ENCODE results near the gene TMA7B. TPM values are rescaled to one million over a fixed set of nuclear protein-coding genes. Genes with fewer than 3 reads are reported as not detected.

TMA7B gene
- total RNA-seq, 6 experiments from 2014 or later, result not detected

DNA sequence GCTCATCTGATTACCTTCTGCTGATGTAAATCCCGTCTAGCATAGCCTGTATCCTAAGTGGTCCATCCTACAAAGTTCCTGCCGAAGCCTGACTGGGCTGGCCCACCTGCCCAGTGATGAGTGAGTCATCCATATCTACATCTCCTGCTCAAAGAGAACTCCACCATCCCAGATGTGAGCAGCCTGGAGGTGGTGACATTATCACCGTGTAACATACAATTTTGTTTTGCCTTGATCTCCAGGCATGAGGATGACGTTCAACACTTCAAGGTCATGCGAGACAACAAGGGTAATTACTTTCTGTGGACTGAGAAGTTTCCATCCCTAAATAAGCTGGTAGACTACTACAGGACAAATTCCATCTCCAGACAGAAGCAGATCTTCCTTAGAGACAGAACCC is 5.6 kb downstream of the TMA7B start:
- no peaks in the 10 kb centered on the region for H3K9me3 Mint-ChIP-seq
- H3K27ac Mint-ChIP-seq, result no peak overlapping the region
- no peak for DNase-seq
- H3K36me3 Mint-ChIP-seq (ENCODE audit: low read depth), result no peaks in the 10 kb centered on the region
- H3K4me3 Mint-ChIP-seq, result no peak overlapping the region
- TF ChIP-seq, protein P1, sequence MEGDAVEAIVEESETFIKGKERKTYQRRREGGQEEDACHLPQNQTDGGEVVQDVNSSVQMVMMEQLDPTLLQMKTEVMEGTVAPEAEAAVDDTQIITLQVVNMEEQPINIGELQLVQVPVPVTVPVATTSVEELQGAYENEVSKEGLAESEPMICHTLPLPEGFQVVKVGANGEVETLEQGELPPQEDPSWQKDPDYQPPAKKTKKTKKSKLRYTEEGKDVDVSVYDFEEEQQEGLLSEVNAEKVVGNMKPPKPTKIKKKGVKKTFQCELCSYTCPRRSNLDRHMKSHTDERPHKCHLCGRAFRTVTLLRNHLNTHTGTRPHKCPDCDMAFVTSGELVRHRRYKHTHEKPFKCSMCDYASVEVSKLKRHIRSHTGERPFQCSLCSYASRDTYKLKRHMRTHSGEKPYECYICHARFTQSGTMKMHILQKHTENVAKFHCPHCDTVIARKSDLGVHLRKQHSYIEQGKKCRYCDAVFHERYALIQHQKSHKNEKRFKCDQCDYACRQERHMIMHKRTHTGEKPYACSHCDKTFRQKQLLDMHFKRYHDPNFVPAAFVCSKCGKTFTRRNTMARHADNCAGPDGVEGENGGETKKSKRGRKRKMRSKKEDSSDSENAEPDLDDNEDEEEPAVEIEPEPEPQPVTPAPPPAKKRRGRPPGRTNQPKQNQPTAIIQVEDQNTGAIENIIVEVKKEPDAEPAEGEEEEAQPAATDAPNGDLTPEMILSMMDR (IDR thresholded peaks at IDR 0.05), result no peak
- H3K4me1 Mint-ChIP-seq (ENCODE audit: low read depth), result peaks cover 40% of the 10 kb centered on the region
- peaks cover 8% of the 10 kb centered on the region; the same call in 1 of the 2 replicates for H3K27me3 Mint-ChIP-seq (ENCODE audit: insufficient read depth)

DNA sequence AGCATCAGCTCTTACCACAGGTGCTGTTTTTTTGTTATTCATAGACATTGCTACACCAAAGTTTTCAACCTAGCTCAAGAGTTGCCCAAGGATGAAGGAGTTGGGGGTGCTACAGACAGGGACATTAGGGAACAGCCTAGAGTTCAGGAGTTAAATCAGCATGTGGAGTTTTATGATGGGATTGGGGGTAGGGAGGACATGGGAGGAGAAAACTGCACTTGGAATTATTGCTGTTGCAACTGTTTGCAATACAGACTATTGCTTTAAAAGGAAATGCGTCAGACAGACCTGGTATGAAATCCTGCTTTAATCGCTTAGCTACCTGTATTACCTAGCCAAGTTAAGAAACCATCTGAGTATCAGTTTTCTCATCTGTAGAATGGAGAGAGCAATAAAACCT is 6.3 kb downstream of the TMA7B start:
- Mint-ChIP-seq H3K9me3 (no peaks in the 10 kb centered on the region), H3K27me3 (ENCODE audit: insufficient read depth) (peaks cover 12% of the 10 kb centered on the region), H3K4me3 (no peak overlapping the region), H3K27ac (no peak overlapping the region), H3K4me1 (ENCODE audit: low read depth) (peaks cover 32% of the 10 kb centered on the region), H3K36me3 (ENCODE audit: low read depth) (no peaks in the 10 kb centered on the region)
- TF ChIP-seq, protein P1 (IDR thresholded peaks at IDR 0.05), result no peak
- no peak for DNase-seq

DNA sequence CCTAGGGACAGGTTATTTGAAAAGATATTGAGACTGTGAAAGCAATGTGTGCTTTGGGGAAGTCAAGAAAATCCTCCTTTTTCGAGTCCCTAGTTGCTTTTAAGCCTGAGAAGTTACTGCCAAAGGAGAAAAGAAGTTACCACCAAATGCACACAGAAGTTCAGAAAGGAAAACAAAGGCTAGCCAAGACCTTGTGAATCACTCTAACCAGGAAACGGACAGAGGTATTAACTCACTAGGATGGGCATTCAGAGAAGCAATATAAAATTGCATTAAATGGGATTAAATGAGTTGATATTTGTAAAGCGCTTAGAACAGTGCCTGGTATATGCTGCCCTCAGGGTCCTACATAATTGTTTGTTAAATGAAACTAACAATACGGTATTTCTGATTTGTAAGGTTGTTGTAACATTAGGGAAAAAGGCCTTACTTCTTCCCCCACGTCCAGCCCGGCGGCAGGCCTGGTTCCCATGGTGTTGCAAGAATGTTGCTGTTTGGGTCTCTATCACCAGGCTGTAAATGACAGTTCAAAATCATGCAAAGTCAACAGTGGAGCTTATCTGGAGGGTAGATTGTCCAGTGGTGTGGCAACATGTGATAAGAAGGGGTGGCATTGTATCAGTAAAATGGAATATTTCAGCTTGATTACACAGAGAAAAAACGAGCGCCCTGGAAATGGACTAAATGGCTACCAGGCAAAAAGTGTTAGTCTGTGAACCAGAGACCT is 7.1 kb downstream of the TMA7B start:
- no peak overlapping the region for H3K27ac Mint-ChIP-seq
- TF ChIP-seq, protein P1 (IDR thresholded peaks at IDR 0.05), result no peak
- H3K9me3 Mint-ChIP-seq, result no peaks in the 10 kb centered on the region
- H3K36me3 Mint-ChIP-seq (ENCODE audit: low read depth), result no peaks in the 10 kb centered on the region
- peak; percentile 15 for DNase-seq
- H3K4me1 Mint-ChIP-seq (ENCODE audit: low read depth), result peaks cover 25% of the 10 kb centered on the region
- H3K27me3 Mint-ChIP-seq (ENCODE audit: insufficient read depth), result peaks cover 19% of the 10 kb centered on the region
- H3K4me3 Mint-ChIP-seq, result no peak overlapping the region

DNA sequence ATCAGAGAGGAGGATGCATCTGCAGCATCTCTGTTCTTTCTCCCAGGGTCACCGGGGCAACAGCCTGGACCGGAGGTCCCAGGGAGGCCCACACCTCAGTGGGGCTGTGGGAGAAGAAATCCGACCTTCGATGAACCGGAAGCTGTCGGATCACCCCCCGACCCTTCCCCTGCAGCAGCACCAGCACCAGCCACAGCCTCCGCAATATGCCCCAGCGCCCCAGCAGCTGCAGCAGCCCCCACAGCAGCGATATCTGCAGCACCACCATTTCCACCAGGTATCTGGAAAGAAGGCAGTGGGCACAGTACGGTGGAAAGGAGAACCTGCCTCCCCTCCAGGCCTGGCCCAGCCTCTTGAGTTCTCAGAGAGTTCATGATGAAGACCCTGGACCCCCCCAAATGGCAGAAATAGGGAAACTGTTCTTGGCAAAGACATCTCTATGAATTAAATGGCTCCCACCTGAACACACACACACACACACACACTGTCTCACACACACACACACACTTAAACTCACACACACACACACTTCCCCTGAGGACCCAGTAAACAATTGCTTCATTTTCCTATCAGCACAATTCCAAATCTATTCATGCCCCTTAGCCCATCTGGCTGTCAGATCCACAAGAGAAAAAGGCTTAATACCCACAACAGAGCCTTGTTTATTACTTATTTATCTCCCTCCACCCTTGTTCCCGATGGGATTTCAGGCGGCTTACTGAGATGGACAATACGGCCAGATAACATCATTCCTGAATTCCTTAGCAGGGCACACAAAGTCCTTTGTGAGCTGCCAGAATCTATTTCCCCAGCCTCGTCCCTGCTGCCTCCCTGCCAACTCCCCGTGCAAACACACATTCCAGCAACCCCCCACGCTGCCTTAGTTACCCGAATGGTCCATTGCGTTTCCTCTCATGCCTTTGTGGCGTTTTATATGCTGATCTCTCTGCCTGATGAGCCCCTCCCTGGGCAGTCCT is 8.1 kb downstream of the TMA7B start:
- peaks cover 25% of the 10 kb centered on the region for H3K4me1 Mint-ChIP-seq (ENCODE audit: low read depth)
- H3K27ac Mint-ChIP-seq, result no peak overlapping the region
- peaks cover 28% of the 10 kb centered on the region for H3K27me3 Mint-ChIP-seq (ENCODE audit: insufficient read depth)
- no peaks in the 10 kb centered on the region for H3K9me3 Mint-ChIP-seq
- TF ChIP-seq, protein P1 (IDR thresholded peaks at IDR 0.05), result no peak
- DNase-seq, result no peak
- H3K36me3 Mint-ChIP-seq (ENCODE audit: low read depth), result no peaks in the 10 kb centered on the region
- no peak overlapping the region for H3K4me3 Mint-ChIP-seq

DNA sequence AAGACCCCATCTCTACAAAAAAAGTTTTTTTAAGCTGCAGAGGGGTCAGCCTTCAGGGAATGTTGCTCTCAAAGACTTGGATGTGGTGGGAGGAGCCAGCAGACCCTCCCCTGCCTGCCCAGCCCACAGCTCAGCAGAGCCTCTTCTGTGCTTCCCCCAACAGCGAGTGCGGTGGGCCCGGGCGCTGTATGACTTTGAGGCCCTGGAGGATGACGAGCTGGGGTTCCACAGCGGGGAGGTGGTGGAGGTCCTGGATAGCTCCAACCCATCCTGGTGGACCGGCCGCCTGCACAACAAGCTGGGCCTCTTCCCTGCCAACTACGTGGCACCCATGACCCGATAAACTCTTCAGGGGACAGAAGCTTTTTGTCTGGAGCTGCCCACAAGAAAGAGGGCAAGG is 10.5 kb downstream of the TMA7B start:
- Mint-ChIP-seq H3K4me3 (no peak overlapping the region), H3K9me3 (no peaks in the 10 kb centered on the region), H3K27me3 (ENCODE audit: insufficient read depth) (peaks cover 36% of the 10 kb centered on the region), H3K36me3 (ENCODE audit: low read depth) (no peaks in the 10 kb centered on the region), H3K27ac (no peak overlapping the region), H3K4me1 (ENCODE audit: low read depth) (peaks cover 25% of the 10 kb centered on the region)
- no peak for DNase-seq
- TF ChIP-seq, protein P1 (IDR thresholded peaks at IDR 0.05), result no peak
